22Rv1 (cell line): ENCODE data around the gene CFAP46.

Source experiments
- ZFX ChIP-seq: fragments of 450-650 bp; IDR thresholded peaks from 2 replicates; pipeline ENCODE4 v1.6.1; 2017; ENCODE audit warnings: antibody characterized with exemption, borderline replicate concordance
- TF ChIP-seq, protein P1 (sequence below): fragments of 450-650 bp; IDR thresholded peaks from 2 replicates; pipeline ENCODE4 v1.5.1; 2017; ENCODE audit warnings: mild to moderate bottlenecking

DNA sequence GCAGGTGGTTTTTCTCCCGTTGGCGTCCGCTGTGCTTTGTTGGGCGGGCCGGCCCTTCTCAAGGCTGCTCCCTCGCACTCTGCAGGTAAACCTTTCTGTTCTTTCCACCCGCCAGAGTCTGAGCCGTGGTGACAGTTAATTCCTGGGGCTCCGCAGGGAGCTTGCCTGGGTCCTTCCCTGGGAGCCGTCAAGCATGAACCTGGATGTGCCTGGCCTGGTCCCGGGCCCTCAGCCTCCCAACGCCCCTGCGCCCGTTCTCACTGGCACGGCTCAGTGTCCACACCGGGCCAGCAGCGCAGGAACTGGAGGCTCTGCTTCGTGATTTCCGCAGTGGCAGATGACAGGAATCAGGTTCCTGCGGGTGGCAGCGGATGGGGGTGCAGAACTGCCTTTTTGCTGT lies 145.5 kb downstream of the CFAP46 start:
- TF ChIP-seq, protein P1, sequence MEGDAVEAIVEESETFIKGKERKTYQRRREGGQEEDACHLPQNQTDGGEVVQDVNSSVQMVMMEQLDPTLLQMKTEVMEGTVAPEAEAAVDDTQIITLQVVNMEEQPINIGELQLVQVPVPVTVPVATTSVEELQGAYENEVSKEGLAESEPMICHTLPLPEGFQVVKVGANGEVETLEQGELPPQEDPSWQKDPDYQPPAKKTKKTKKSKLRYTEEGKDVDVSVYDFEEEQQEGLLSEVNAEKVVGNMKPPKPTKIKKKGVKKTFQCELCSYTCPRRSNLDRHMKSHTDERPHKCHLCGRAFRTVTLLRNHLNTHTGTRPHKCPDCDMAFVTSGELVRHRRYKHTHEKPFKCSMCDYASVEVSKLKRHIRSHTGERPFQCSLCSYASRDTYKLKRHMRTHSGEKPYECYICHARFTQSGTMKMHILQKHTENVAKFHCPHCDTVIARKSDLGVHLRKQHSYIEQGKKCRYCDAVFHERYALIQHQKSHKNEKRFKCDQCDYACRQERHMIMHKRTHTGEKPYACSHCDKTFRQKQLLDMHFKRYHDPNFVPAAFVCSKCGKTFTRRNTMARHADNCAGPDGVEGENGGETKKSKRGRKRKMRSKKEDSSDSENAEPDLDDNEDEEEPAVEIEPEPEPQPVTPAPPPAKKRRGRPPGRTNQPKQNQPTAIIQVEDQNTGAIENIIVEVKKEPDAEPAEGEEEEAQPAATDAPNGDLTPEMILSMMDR: no peak
- no peak for TF ChIP-seq ZFX
